AG09319 (cell line): ENCODE measurements around the gene IFITM1.
"Not testable (repeated sequence)": the region's sequence is repeated elsewhere in the genome, so short reads cannot be mapped to it uniquely, and the experiment has no call there.

Experiments
- DNase-seq: peaks from one replicate; pipeline ENCODE4 v3.0.0-alpha.2; 2010; ENCODE audit warnings: low read depth; ENCODE audit errors: extremely low read depth
- CTCF ChIP-seq: IDR thresholded peaks from 2 replicates; pipeline ENCODE4 v1.5.1; 2011; ENCODE audit warnings: low read depth, mild to moderate bottlenecking, inconsistent platforms, low read length, moderate library complexity

Gene IFITM1

DNA sequence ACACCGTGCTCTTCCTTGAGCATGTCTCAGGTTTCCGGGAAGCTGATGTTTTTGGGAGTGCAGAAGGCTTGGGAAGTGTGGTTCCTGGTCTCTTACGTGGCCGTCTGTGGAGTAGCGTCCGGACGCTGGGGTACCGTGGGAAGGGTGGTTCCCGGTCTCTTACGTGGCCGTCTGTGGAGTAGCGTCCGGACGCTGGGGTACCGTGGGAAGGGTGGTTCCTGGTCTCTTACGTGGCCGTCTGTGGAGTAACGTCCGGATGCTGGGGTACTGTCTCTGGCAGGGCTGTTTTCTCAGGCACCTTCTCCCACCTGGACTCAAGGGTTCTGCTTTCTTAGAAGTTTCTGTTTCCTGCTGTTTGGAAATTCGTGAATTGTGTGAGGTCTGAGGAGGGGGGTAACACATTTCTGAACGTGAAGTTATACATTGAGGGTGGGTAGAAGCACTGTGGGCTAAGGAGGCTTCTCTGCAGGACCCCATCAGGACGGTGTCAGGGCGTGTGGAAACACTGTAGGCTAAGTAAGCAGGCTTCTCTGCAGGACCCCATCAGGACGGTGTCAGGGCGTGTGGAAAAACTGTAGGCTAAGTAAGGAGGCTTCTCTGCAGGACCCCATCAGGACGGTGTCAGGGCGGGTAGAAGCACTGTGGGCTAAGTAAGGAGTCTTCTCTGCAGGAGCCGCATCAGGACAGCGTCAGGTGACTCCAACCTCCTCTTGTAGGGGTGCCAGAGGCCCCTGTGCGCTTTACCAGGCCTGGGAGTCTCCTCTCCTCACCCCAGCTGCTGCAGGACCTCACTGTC is 12.2 kb downstream of the IFITM1 start:
- no peak for TF ChIP-seq CTCF
- DNase-seq: no peak

GRCh38 chr11:326592-326841 is 12.7 kb downstream of the IFITM1 start:
- no peak for DNase-seq
- no peak for TF ChIP-seq CTCF

DNA sequence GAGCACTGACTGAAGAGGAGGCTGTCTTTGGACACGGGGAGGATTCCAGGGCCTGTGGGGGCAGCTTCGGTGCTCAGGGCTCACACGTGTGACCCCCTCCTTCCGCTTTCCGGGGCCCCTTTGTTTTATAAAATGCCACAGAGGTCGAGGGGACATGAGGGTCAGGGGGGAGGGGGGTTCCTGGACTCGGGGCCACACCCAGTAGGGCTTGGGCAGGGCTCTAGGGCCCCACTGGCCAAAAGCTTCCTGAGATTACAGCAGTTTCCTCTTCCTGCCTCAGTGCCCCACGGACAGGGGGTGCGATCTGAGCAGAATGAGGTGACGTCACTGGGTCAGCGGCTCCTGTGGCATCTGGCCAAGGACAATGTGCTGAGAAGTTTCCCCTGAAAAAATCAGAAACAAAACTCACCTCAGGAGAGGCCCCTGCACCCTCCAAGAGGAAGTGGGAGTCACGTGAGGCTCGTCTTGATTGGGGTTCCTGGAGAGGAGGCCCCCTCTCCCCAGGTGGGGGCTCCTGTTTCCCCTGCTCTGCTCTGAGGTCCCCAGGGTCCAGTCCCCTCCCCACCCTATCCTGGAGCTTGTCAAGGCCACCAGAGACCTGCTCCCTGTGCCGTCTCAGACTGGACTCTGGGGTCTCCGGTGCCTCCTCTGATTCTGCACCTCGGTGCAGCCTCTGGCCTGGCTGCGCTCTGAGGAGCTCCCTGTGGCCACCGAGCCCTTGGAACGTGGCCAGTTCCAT is 13.2 kb downstream of the IFITM1 start:
- DNase-seq: no peak
- no peak for TF ChIP-seq CTCF

- DNase-seq: no peak
- TF ChIP-seq CTCF: no peak
These were observed 13.7 kb downstream of the IFITM1 start for GRCh38 chr11:327581-327923.

DNA sequence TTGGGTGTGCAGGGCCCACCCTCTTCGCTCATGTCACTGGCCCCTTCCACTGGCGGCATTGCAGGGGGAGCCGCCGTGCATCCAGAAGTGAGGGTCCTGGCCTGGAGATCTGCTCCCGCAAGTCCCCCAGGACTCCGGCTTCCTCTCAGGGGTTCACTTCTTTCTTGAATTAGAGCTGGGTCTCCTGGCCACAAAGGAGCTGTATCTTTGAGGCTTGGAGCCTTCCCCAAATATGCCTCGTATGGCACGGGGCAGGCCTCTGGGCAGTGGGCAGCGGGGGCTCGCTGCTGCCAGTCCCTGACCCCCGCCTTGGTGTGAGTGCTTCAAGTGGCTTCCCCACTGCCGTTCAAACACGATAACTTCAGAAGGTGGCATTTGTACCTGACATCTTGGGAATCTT is 14.2 kb downstream of the IFITM1 start:
- no peak for TF ChIP-seq CTCF
- no peak for DNase-seq

DNA sequence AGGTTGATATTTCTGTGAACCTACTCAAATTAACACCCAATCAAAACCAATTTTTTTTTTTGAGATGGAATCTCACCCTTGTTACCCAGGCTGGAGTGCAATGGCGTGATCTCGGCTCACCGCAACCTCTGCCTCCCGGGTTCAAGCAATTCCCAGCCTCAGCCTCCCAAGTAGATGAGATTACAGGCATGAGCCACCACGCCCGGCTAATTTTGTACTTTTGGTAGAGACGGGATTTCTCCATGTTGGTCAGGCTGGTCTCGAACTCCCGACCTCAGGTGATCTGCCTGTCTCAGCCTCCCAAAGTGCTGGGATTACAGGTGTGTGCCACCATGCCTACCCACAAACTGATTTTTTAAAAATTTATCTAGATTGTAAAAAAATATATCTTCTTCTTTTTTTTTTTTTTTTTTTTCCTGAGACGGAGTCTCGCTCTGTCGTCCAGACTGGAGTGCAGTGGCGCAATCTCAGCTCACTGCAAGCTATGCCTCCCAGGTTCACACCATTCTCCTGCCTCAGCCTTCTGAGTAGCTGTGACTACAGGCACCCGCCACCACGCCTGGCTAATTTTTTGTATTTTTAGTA is 14.8 kb downstream of the IFITM1 start:
- DNase-seq: not testable (repeated sequence)

- TF ChIP-seq CTCF: no peak
- DNase-seq: no peak
These were observed 16.0 kb downstream of the IFITM1 start for GRCh38 chr11:329886-330253.
